ENCODE results near the gene HEATR1. TPM values are rescaled to one million over a fixed set of nuclear protein-coding genes. Genes with fewer than 3 reads are reported as not detected.

HEATR1 gene
- total RNA-seq, 1 experiment from 2014 or later = 68.3 TPM

GRCh38 chr1:236623371-236624166, 19.3 kb upstream of the HEATR1 start:
- ChIA-PET POLR2A (no interaction called here), RAD21 (ENCODE audit: low non-redundant PET in 1 of 2, low total read pairs in 2 of 2, uncharacterized antibody in 2 of 2, unreplicated experiment in 2 of 2) (no interaction called here), CTCF (no interaction called here)
- H3K27ac ChIP-seq (ENCODE audit: low read depth, low read length) = no peak overlapping the region
- no peak overlapping the region for H2AFZ ChIP-seq (ENCODE audit: low read depth, low read length, poor library complexity, severe bottlenecking)
- H4K20me1 ChIP-seq (ENCODE audit: insufficient read depth) = no peaks in the 10 kb centered on the region
- no peak for ATAC-seq
- no peaks in the 10 kb centered on the region for H3K36me3 ChIP-seq (ENCODE audit: control insufficient read depth in 1 of 2, insufficient read depth in 2 of 2, low read length in 2 of 2)
- DNase-seq (ENCODE audit: low read depth, low spot score) = no peak
- no peak overlapping the region for H3K9ac ChIP-seq (ENCODE audit: low read length)
- TF ChIP-seq REST (IDR thresholded peaks at IDR 0.05; ENCODE audit: low read depth) (no peak), POLR2A (IDR thresholded peaks at IDR 0.05; ENCODE audit: borderline replicate concordance, extremely low read depth, insufficient read depth, insufficient read length) (no peak), EZH2phosphoT487 (IDR thresholded peaks at IDR 0.05; ENCODE audit: borderline replicate concordance) (no peak), EGR1 (IDR thresholded peaks at IDR 0.05; ENCODE audit: low read depth) (no peak), CTCF (IDR thresholded peaks at IDR 0.05 in 2 of 3, conservative IDR thresholded peaks at IDR 0.05 in 1 of 3; ENCODE audit: borderline replicate concordance in 1 of 3, insufficient read depth in 1 of 3, low read depth in 2 of 3, low read length in 2 of 3) (no peak), FOSL1 (IDR thresholded peaks at IDR 0.05; ENCODE audit: low read depth) (no peak), CEBPB (IDR thresholded peaks at IDR 0.05; ENCODE audit: low read depth) (no peak), MAX (IDR thresholded peaks at IDR 0.05) (no peak), JUND (IDR thresholded peaks at IDR 0.05) (no peak), CBX3 (IDR thresholded peaks at IDR 0.05; ENCODE audit: low read depth) (no peak)
- H3K79me2 ChIP-seq (ENCODE audit: insufficient read depth, low read length) = no peaks in the 10 kb centered on the region
- intact Hi-C loops (cut with micrococcal nuclease) = no loop called here
- peaks cover 4% of the 10 kb centered on the region; the same call in 1 of the 2 replicates for H3K27me3 ChIP-seq (ENCODE audit: insufficient read depth, low read length)
- no peak overlapping the region for H3K4me2 ChIP-seq (ENCODE audit: low read length)
- no peak overlapping the region for H3K4me3 ChIP-seq (replicated peaks in 1 of 2; ENCODE audit: low read depth in 1 of 2, low read length in 2 of 2)
- H3K4me1 ChIP-seq (ENCODE audit: control insufficient read depth in 1 of 2, insufficient read depth in 2 of 2, low read length in 2 of 2) = 0 out of 4 replicates have a peak, but pooled peaks cover 0 to 4% of the 10 kb centered on the region in 2 experiments
- H3K9me2 ChIP-seq (ENCODE audit: insufficient read depth) = no peaks in the 10 kb centered on the region
- no TSS peak for BruUV-seq (replicated peaks)
- H3K9me3 ChIP-seq (ENCODE audit: control insufficient read depth in 1 of 2, insufficient read depth in 1 of 2, low read depth in 1 of 2, low read length in 2 of 2) = peaks cover 0 to 8% of the 10 kb centered on the region in 2 experiments; a peak in 1 of 4 replicates

Measured in HCT116 (cell line).